ENCODE measurements around the gene MDN1. TPM values are rescaled to one million over a fixed set of nuclear protein-coding genes. Genes with fewer than 3 reads are reported as not detected.

The MDN1 gene
- total RNA-seq, 4 donors from 2014 or later = 13.1 to 44.6 (median 20.8) TPM

DNA sequence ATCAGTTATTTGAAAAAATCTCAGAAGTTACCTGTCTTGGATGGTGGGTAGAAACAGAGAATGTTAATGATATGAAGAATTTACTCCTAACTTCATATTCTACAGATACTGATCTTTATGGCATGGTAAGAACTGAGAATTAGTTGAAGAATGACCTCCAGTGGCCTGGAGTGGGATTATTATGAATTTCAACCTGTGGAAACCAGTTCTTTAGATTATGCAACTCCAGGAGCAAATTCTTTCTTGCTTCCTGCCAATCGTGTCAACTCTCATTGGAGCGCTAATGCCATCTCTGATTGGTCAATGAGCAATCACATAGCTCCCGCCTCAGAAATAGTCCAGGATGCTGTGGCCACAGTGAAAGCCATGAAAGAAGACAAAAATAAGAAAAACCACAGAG lies 221.6 kb downstream of the MDN1 start:
- intact Hi-C loops (cut with DNase I) = no loop called here
- TF ChIP-seq POLR2A (IDR thresholded peaks at IDR 0.05) (no peak), CTCF (IDR thresholded peaks at IDR 0.05) (peak in 3 of 6 experiments; percentile 28 to 59 (median 32))
- Histone ChIP-seq H3K36me3 (no peaks in the 10 kb centered on the region), H3K27ac (no peak overlapping the region), H3K4me1 (no peaks in the 10 kb centered on the region), H3K4me3 (no peak overlapping the region), H3K9me3 (no peaks in the 10 kb centered on the region), H3K27me3 (no peaks in the 10 kb centered on the region)
- DNase-seq = no peak
- WGBS, 2 donors = 23 to 26% methylated on average over 3 of the region's 3 CpGs

- no peak overlapping the region for H3K27ac ChIP-seq
- H3K4me1 ChIP-seq = no peaks in the 10 kb centered on the region
- H3K27me3 ChIP-seq = no peaks in the 10 kb centered on the region
- no peak for DNase-seq
- H3K36me3 ChIP-seq = no peaks in the 10 kb centered on the region
- intact Hi-C loops (cut with DNase I) = no loop called here
- 56 to 70% methylated on average over 2 of the region's 2 CpGs for WGBS, 2 donors
- H3K9me3 ChIP-seq = no peaks in the 10 kb centered on the region
- no peak overlapping the region for H3K4me3 ChIP-seq
- TF ChIP-seq POLR2A (IDR thresholded peaks at IDR 0.05) (no peak), CTCF (IDR thresholded peaks at IDR 0.05) (no peak)
These were observed 222.2 kb downstream of the MDN1 start for GRCh38 chr6:89597372-89597771.

DNA sequence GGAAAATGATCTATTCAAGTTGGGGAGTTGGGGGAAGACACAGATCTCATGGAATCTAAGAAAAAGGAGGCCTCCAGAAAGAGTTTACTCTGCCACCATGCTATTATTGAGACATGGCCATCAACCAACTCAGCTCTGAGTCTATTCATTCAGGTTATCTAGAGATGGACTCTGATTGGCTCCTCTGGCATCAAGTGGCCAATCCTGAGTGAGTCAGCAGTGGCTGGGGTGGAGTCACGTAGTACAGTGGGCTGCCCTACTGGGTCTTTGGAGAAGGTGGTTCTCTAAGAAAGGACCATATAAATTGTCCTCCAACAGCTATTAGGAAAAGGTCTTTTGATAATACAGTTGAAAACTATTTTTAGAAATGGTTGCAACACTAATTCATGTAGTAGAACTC lies 223.1 kb downstream of the MDN1 start:
- Histone ChIP-seq H3K4me3 (no peak overlapping the region), H3K27me3 (no peaks in the 10 kb centered on the region), H3K36me3 (no peaks in the 10 kb centered on the region), H3K9me3 (no peaks in the 10 kb centered on the region), H3K27ac (no peak overlapping the region), H3K4me1 (no peaks in the 10 kb centered on the region)
- WGBS, 2 donors = 91 to 92% methylated on average over 1 of the region's 1 CpG
- intact Hi-C loops (cut with DNase I) = no loop called here
- TF ChIP-seq CTCF (IDR thresholded peaks at IDR 0.05) (no peak), POLR2A (IDR thresholded peaks at IDR 0.05) (no peak)
- no peak for DNase-seq

GRCh38 chr6:89596056-89596455 lies 223.5 kb downstream of the MDN1 start:
- WGBS, 2 donors = 80 to 100% methylated on average over 1 to 2 of the region's 2 CpGs

More at GRCh38 chr6:89596056-89596455, 223.5 kb downstream of the MDN1 start:
- TF ChIP-seq POLR2A (IDR thresholded peaks at IDR 0.05) (no peak), CTCF (IDR thresholded peaks at IDR 0.05) (no peak)
- Histone ChIP-seq H3K4me3 (no peak overlapping the region), H3K4me1 (no peaks in the 10 kb centered on the region), H3K9me3 (no peaks in the 10 kb centered on the region), H3K27ac (no peak overlapping the region), H3K27me3 (no peaks in the 10 kb centered on the region), H3K36me3 (no peaks in the 10 kb centered on the region)
- intact Hi-C loops (cut with DNase I) = no loop called here
- no peak for DNase-seq

Small RNA genes within 50 kb of the gene (small RNA-seq; reads per million reads assigned to genes)
- gene DNAJC19P6 = 0 reads per million in 4 donors
- 0 reads per million in 4 donors for gene RF00019

Other genes with a start within 250 kb of the MDN1 start
- 10 to 100 TPM in 3 of 4 donors, 1 to 10 TPM in 1; 4.6 to 16.6 (median 15.1) TPM for gene LYRM2, start 181.0 kb downstream of the MDN1 start, total RNA-seq
- gene CASP8AP2, start 10.1 kb upstream of the MDN1 start, total RNA-seq = 10 to 100 TPM in 3 of 4 donors, 1 to 10 TPM in 1; 6.0 to 17.2 (median 11.3) TPM
- gene GJA10, start 74.7 kb upstream of the MDN1 start, total RNA-seq = not detected